Astrocyte (in vitro differentiated cells and primary cell): ENCODE measurements around the gene GSN. TPM values are rescaled to one million over a fixed set of nuclear protein-coding genes. Genes with fewer than 3 reads are reported as not detected.

Experiments used
- DNase-seq: peaks from one replicate; pipeline ENCODE4 v3.0.0-alpha.2; 2010; ENCODE audit warnings: low read depth
- FAIRE-seq: peaks from 2 replicates; lab custom pipeline; 2011; peaks lifted over from hg19 to GRCh38; lab: Jason Lieb, UNC
- H2AFZ ChIP-seq: 2 replicates; pipeline ENCODE4 v1.6.0; 2012; ENCODE audit warnings: low read depth, low read length, inconsistent platforms
- H3K27ac ChIP-seq: 2 replicates; pipeline ENCODE4 v1.5.1; 2011; ENCODE audit warnings: low read depth, low read length, inconsistent platforms
- H3K27me3 ChIP-seq: 2 replicates; pipeline ENCODE4 v1.6.0; 2011; ENCODE audit warnings: low read length, inconsistent platforms; ENCODE audit not compliant: insufficient read depth
- H3K36me3 ChIP-seq: 2 replicates; pipeline ENCODE4 v1.5.1; 2011; ENCODE audit warnings: low read length, inconsistent platforms; ENCODE audit not compliant: insufficient read depth
- H3K4me1 ChIP-seq: 2 replicates; pipeline ENCODE4 v1.5.1; 2011; ENCODE audit warnings: low read length, inconsistent platforms; ENCODE audit not compliant: insufficient read depth
- H3K4me2 ChIP-seq: 2 replicates; pipeline ENCODE4 v1.6.0; 2012; ENCODE audit warnings: low read length, inconsistent platforms
- H3K4me3 ChIP-seq: 2 replicates; pipeline ENCODE4 v1.5.1; 2011; ENCODE audit warnings: low read depth, mild to moderate bottlenecking, low read length, inconsistent platforms; ENCODE audit not compliant: insufficient read depth
- H3K79me2 ChIP-seq: 2 replicates; pipeline ENCODE4 v1.6.0; 2012; ENCODE audit warnings: mild to moderate bottlenecking, low read length, inconsistent platforms; ENCODE audit not compliant: insufficient read depth
- H3K9ac ChIP-seq: 2 replicates; pipeline ENCODE4 v1.6.0; 2012; ENCODE audit warnings: mild to moderate bottlenecking, low read length, inconsistent platforms
- H3K9me3 ChIP-seq: 2 replicates; pipeline ENCODE4 v1.5.1; 2012; ENCODE audit warnings: low read depth, mild to moderate bottlenecking, low read length, inconsistent platforms; ENCODE audit not compliant: insufficient read depth
- H4K20me1 ChIP-seq: 2 replicates; pipeline ENCODE4 v1.6.0; 2012; ENCODE audit warnings: low read length, inconsistent platforms; ENCODE audit not compliant: insufficient read depth
- H3K27ac Mint-ChIP-seq: one replicate; pipeline ENCODE4 v1.8.0; 2021; ENCODE audit warnings: mild to moderate bottlenecking, mixed read lengths; ENCODE audit not compliant: unreplicated experiment
- H3K27me3 Mint-ChIP-seq: one replicate; pipeline ENCODE4 v1.8.0; 2021; ENCODE audit warnings: low read depth, mixed read lengths; ENCODE audit not compliant: unreplicated experiment
- H3K36me3 Mint-ChIP-seq: one replicate; pipeline ENCODE4 v1.8.0; 2021; ENCODE audit warnings: low read depth, mixed read lengths; ENCODE audit not compliant: unreplicated experiment
- H3K4me1 Mint-ChIP-seq: one replicate; pipeline ENCODE4 v1.8.0; 2021; ENCODE audit warnings: low read depth, mixed read lengths; ENCODE audit not compliant: unreplicated experiment
- H3K4me3 Mint-ChIP-seq: one replicate; pipeline ENCODE4 v1.8.0; 2021; ENCODE audit warnings: mild to moderate bottlenecking, moderate library complexity, mixed read lengths; ENCODE audit not compliant: unreplicated experiment
- H3K9me3 Mint-ChIP-seq: one replicate; pipeline ENCODE4 v1.8.0; 2021; ENCODE audit warnings: mild to moderate bottlenecking, mixed read lengths; ENCODE audit not compliant: unreplicated experiment
- CTCF ChIP-seq: IDR thresholded peaks from 2 replicates; pipeline ENCODE4 v1.5.1; 2011; ENCODE audit warnings: low read depth, mild to moderate bottlenecking, inconsistent platforms, low read length, moderate library complexity; ENCODE audit not compliant: insufficient read depth
- EZH2 ChIP-seq: IDR thresholded peaks from 2 replicates; pipeline ENCODE4 v1.6.1; 2012; ENCODE audit warnings: mild to moderate bottlenecking, low read length, inconsistent platforms; ENCODE audit not compliant: insufficient read depth
- total RNA-seq: library from RNA; stranded (reverse); gene quantifications from 2 replicates; pipeline ENCODE4 v1.2.1, GENCODE V29; 2021

Gene GSN
- total RNA-seq, 1 donor from 2014 or later: 260 TPM

- Histone ChIP-seq H3K4me2 (no peak overlapping the region), H3K4me1 (no peaks in the 10 kb centered on the region), H3K4me3 (no peak overlapping the region), H3K9ac (no peak overlapping the region), H3K36me3 (peaks cover 31% of the 10 kb centered on the region), H3K27ac (no peak overlapping the region), H3K9me3 (no peaks in the 10 kb centered on the region), H3K27me3 (no peaks in the 10 kb centered on the region), H3K79me2 (no peaks in the 10 kb centered on the region), H4K20me1 (no peaks in the 10 kb centered on the region), H2AFZ (no peak overlapping the region)
- FAIRE-seq (no peak), DNase-seq (no peak)
- Mint-ChIP-seq H3K9me3 (peaks cover 4% of the 10 kb centered on the region), H3K36me3 (peaks cover 46% of the 10 kb centered on the region), H3K4me1 (no peaks in the 10 kb centered on the region), H3K27ac (no peak overlapping the region), H3K27me3 (no peaks in the 10 kb centered on the region), H3K4me3 (no peak overlapping the region)
- TF ChIP-seq CTCF: no peak
- TF ChIP-seq EZH2: no peak
Measured at GRCh38 chr9:121310571-121310970, 42.6 kb downstream of the GSN start.

DNA sequence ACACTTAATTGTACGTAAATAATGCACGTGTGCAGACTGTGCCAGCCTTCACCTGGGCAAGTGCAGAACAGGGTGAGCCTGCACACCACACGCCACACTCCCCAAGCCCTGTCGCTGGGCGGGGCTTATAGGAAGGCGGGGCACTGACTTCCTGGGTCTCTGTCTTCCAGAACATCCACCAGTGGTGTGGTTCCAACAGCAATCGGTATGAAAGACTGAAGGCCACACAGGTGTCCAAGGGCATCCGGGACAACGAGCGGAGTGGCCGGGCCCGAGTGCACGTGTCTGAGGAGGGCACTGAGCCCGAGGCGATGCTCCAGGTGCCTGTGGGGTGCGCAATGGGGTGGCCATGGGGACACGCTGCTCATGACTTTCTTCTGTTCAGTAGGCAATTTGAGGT, 44.2 kb downstream of the GSN start:
- TF ChIP-seq CTCF (no peak), EZH2 (no peak)
- Mint-ChIP-seq H3K9me3 (peaks cover 4% of the 10 kb centered on the region), H3K27me3 (no peaks in the 10 kb centered on the region), H3K4me3 (no peak overlapping the region), H3K4me1 (no peaks in the 10 kb centered on the region), H3K27ac (no peak overlapping the region), H3K36me3 (peaks cover 54% of the 10 kb centered on the region)
- Histone ChIP-seq H3K4me1 (no peaks in the 10 kb centered on the region), H3K79me2 (no peaks in the 10 kb centered on the region), H3K27me3 (no peaks in the 10 kb centered on the region), H2AFZ (no peak overlapping the region), H3K4me3 (no peak overlapping the region), H3K27ac (no peak overlapping the region), H4K20me1 (no peaks in the 10 kb centered on the region), H3K9me3 (no peaks in the 10 kb centered on the region), H3K9ac (no peak overlapping the region), H3K36me3 (peaks cover 42% of the 10 kb centered on the region), H3K4me2 (no peak overlapping the region)
- no peak for DNase-seq
- no peak for FAIRE-seq

DNA sequence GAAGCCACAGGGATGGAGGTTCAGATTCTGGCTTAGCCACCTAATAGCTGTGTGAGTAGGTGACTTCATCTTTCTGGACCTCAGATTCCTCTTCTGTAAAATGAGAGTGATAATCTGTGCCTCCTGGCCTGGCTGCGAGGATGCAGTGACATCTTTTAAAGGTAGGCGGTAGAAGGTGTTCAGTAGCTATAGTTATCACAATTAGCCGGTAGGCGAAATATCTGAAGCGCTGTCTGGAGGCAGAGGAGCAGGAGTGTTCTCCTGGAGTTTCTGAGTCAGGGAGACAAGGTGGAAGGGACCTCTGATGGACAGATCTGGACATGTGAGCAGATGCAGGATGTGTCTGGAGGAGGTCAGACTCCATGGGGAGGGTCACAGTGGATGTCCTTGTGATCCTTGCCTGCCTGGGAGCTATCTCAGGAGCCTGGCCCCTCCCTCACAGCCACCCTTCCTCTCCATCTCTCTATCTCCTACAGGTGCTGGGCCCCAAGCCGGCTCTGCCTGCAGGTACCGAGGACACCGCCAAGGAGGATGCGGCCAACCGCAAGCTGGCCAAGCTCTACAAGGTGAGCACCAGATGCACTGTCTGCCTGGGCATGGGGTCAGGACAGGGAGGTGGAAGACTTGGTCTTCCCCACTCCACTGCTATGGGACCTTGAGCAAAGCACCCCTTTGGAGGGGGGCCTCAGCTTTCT, 45.6 kb downstream of the GSN start:
- Mint-ChIP-seq H3K9me3 (peaks cover 4% of the 10 kb centered on the region), H3K27ac (no peak overlapping the region), H3K4me3 (no peak overlapping the region), H3K4me1 (no peaks in the 10 kb centered on the region), H3K27me3 (no peaks in the 10 kb centered on the region), H3K36me3 (peaks cover 49% of the 10 kb centered on the region)
- Histone ChIP-seq H3K4me2 (no peak overlapping the region), H3K36me3 (peaks cover 44% of the 10 kb centered on the region), H3K27ac (no peak overlapping the region), H3K79me2 (no peaks in the 10 kb centered on the region), H2AFZ (no peak overlapping the region), H4K20me1 (no peaks in the 10 kb centered on the region), H3K27me3 (no peaks in the 10 kb centered on the region), H3K9me3 (no peaks in the 10 kb centered on the region), H3K9ac (no peak overlapping the region), H3K4me1 (no peaks in the 10 kb centered on the region), H3K4me3 (no peak overlapping the region)
- no peak for TF ChIP-seq CTCF
- no peak for TF ChIP-seq EZH2
- DNase-seq (no peak), FAIRE-seq (no peak)
